HCT116 (cell line): ENCODE results near the gene ACTG2. TPM values are rescaled to one million over a fixed set of nuclear protein-coding genes. Genes with fewer than 3 reads are reported as not detected.

Source experiments
- ATAC-seq: fragments of 200-7000 bp; cut with Tn5 transposase; 2 replicates; pipeline ENCODE4 v1.9.1; 2020; ENCODE audit warnings: mild to moderate bottlenecking, moderate library complexity
- BruUV-seq: library from RNA; stranded (reverse); fragments of 400-500 nt; replicated peaks from 2 replicates; lab custom pipeline; 2021; lab: Mats Ljungman, UMichigan
- CTCF ChIA-PET: fragments of 300-600 bp; sonication (Branson Sonifier 250); formaldehyde crosslinking; loops from one replicate; lab custom pipeline; 2021; ENCODE audit warnings: antibody characterized with exemption; lab: Charles Lee
- POLR2A ChIA-PET: fragments of 300-600, 350-600 bp; sonication (Branson Sonifier 250); formaldehyde crosslinking; loops from one replicate; lab custom pipeline; 2021; ENCODE audit warnings: antibody characterized with exemption; lab: Charles Lee
- RAD21 ChIA-PET, 2 experiments: fragments of 300-600 bp; sonication (Branson Sonifier 250); formaldehyde crosslinking; loops; one replicate each; lab custom pipeline; 2023; ENCODE audit warnings: low total read pairs in 2 of 2; ENCODE audit not compliant: uncharacterized antibody in 2 of 2, unreplicated experiment in 2 of 2, low non-redundant PET in 1 of 2; lab: Charles Lee
- DNase-seq: peaks from one replicate; pipeline ENCODE4 v3.0.0-alpha.2; 2010; ENCODE audit warnings: low read depth, low spot score
- H2AFZ ChIP-seq: fragments of 200-600 bp; shearing (Covaris generic), sonication (generic); 2 replicates; pipeline ENCODE4 v1.6.1; 2017; ENCODE audit warnings: low read depth, mixed run types, mixed read lengths, antibody characterized with exemption, low read length; ENCODE audit not compliant: poor library complexity, severe bottlenecking
- H3K27ac ChIP-seq: 2 replicates; pipeline ENCODE4 v1.5.1; 2012; ENCODE audit warnings: low read depth, low read length
- H3K27me3 ChIP-seq: fragments of 200-600 bp; sonication (generic); 2 replicates; pipeline ENCODE4 v1.6.1; 2016; ENCODE audit warnings: mixed run types, low read length, mixed read lengths; ENCODE audit not compliant: insufficient read depth
- H3K36me3 ChIP-seq, 2 experiments: fragments of 200-500 bp in 1 of 2; fragments of 200-600 bp in 1 of 2; sonication (Bioruptor generic) in 1 of 2; sonication (generic) in 1 of 2; 2 replicates each; pipeline versions ENCODE4 v1.5.1 to v1.6.1; 2014 to 2016; ENCODE audit warnings: low read length in 2 of 2, inconsistent platforms in 1 of 2, mixed read lengths in 1 of 2, mixed run types in 1 of 2; ENCODE audit not compliant: insufficient read depth in 2 of 2, control insufficient read depth in 1 of 2
- H3K4me1 ChIP-seq, 2 experiments: fragments of 200-600 bp in 1 of 2; sonication (generic) in 1 of 2; 2 replicates each; pipeline versions ENCODE4 v1.5.1 to v1.6.1; 2012 to 2017; ENCODE audit warnings: low read length in 2 of 2, inconsistent platforms in 1 of 2, mild to moderate bottlenecking in 1 of 2, mixed read lengths in 1 of 2, mixed run types in 1 of 2, moderate library complexity in 1 of 2; ENCODE audit not compliant: insufficient read depth in 2 of 2, control insufficient read depth in 1 of 2
- H3K4me2 ChIP-seq: fragments of 200-600 bp; sonication (generic); 2 replicates; pipeline ENCODE4 v1.6.1; 2017; ENCODE audit warnings: mixed run types, low read length, mixed read lengths
- H3K4me3 ChIP-seq, 2 experiments: fragments of 200-600 bp in 1 of 2; sonication (generic) in 1 of 2; replicated peaks in 1 of 2; 2 replicates each; pipeline ENCODE4 v1.5.1; 2011 to 2016; ENCODE audit warnings: low read length in 2 of 2, control low read depth in 1 of 2, low read depth in 1 of 2, mild to moderate bottlenecking in 1 of 2, mixed read lengths in 1 of 2, mixed run types in 1 of 2
- H3K79me2 ChIP-seq: fragments of 200-600 bp; sonication (generic); 2 replicates; pipeline ENCODE4 v1.6.1; 2017; ENCODE audit warnings: mild to moderate bottlenecking, mixed run types, low read length, moderate library complexity, mixed read lengths; ENCODE audit not compliant: insufficient read depth
- H3K9ac ChIP-seq: fragments of 200-600 bp; sonication (generic); 2 replicates; pipeline ENCODE4 v1.6.1; 2016; ENCODE audit warnings: low read length, mixed read lengths
- H3K9me2 ChIP-seq: fragments of 200-600 bp; sonication (generic), shearing (Covaris generic); 2 replicates; pipeline ENCODE4 v1.6.1; 2017; ENCODE audit warnings: mixed run types, mild to moderate bottlenecking, moderate library complexity; ENCODE audit not compliant: insufficient read depth
- H3K9me3 ChIP-seq, 2 experiments: fragments of 200-500 bp in 1 of 2; fragments of 200-600 bp in 1 of 2; sonication (Bioruptor generic) in 1 of 2; sonication (generic) in 1 of 2; 2 replicates each; pipeline ENCODE4 v1.6.1; 2014 to 2017; ENCODE audit warnings: low read length in 2 of 2, mixed read lengths in 2 of 2, inconsistent platforms in 1 of 2, low read depth in 1 of 2, mild to moderate bottlenecking in 1 of 2, mixed run types in 1 of 2, moderate library complexity in 1 of 2; ENCODE audit not compliant: control insufficient read depth in 1 of 2, insufficient read depth in 1 of 2
- H4K20me1 ChIP-seq: fragments of 200-600 bp; sonication (generic), shearing (Covaris generic); 2 replicates; pipeline ENCODE4 v1.6.1; 2017; ENCODE audit warnings: mixed run types, mild to moderate bottlenecking, moderate library complexity; ENCODE audit not compliant: insufficient read depth
- ATF3 ChIP-seq: IDR thresholded peaks from 2 replicates; pipeline ENCODE4 v1.6.1; 2012
- CEBPB ChIP-seq: IDR thresholded peaks from 2 replicates; pipeline ENCODE4 v1.6.1; 2012; ENCODE audit warnings: low read depth
- EGR1 ChIP-seq: IDR thresholded peaks from 2 replicates; pipeline ENCODE4 v1.6.1; 2012; ENCODE audit warnings: low read depth
- EZH2phosphoT487 ChIP-seq: fragments of 200-600 bp; IDR thresholded peaks from 2 replicates; pipeline ENCODE4 v1.6.1; 2018; ENCODE audit warnings: antibody characterized with exemption, borderline replicate concordance
- FOSL1 ChIP-seq: IDR thresholded peaks from 2 replicates; pipeline ENCODE4 v1.6.1; 2012; ENCODE audit warnings: low read depth
- JUND ChIP-seq: IDR thresholded peaks from 2 replicates; pipeline ENCODE4 v1.6.1; 2012
- MAX ChIP-seq: IDR thresholded peaks from 2 replicates; pipeline ENCODE4 v1.6.1; 2012
- POLR2A ChIP-seq: IDR thresholded peaks from 2 replicates; pipeline ENCODE4 v1.7.0; 2011; ENCODE audit warnings: borderline replicate concordance; ENCODE audit not compliant: insufficient read depth, insufficient read length; ENCODE audit errors: extremely low read depth
- POLR2AphosphoS5 ChIP-seq: IDR thresholded peaks from 2 replicates; pipeline ENCODE4 v1.6.1; 2011; ENCODE audit warnings: mild to moderate bottlenecking, low read depth, low read length, moderate library complexity
- REST ChIP-seq: IDR thresholded peaks from 2 replicates; pipeline ENCODE4 v1.6.1; 2012; ENCODE audit warnings: low read depth
- SIN3A ChIP-seq: IDR thresholded peaks from 2 replicates; pipeline ENCODE4 v1.6.1; 2012; ENCODE audit warnings: low read depth
- TCF7L2 ChIP-seq: IDR thresholded peaks from 2 replicates; pipeline ENCODE4 v1.7.0; 2011; ENCODE audit warnings: borderline replicate concordance, inconsistent platforms; ENCODE audit not compliant: insufficient read depth, insufficient read length; ENCODE audit errors: extremely low read depth
- ZFX ChIP-seq: fragments of 450-650 bp; IDR thresholded peaks from 2 replicates; pipeline ENCODE4 v1.6.1; 2017
- intact Hi-C: fragments of 100-400 bp; cut with micrococcal nuclease; formaldehyde crosslinking; loops from 2 replicates; pipeline ENCODE4 v1.10.0; 2022
- total RNA-seq: library from RNA; stranded (reverse); gene quantifications from one replicate; pipeline ENCODE4 v1.2.1, GENCODE V29; 2021; ENCODE audit not compliant: unreplicated experiment
- TF ChIP-seq, protein P1 (sequence below), 3 experiments: fragments of 200-600 bp in 1 of 3; sonication (generic) in 1 of 3; IDR thresholded peaks in 2 of 3; conservative IDR thresholded peaks in 1 of 3; 2 replicates each; pipeline ENCODE4 v1.5.1; 2012 to 2017; ENCODE audit warnings: low read depth in 2 of 3, low read length in 2 of 3, antibody characterized with exemption in 1 of 3, borderline replicate concordance in 1 of 3, control low read depth in 1 of 3, mild to moderate bottlenecking in 1 of 3, mixed read lengths in 1 of 3, mixed run types in 1 of 3, moderate library complexity in 1 of 3; ENCODE audit not compliant: insufficient read depth in 1 of 3

The ACTG2 gene
- total RNA-seq, 1 experiment from 2014 or later, result 0.89 TPM

DNA sequence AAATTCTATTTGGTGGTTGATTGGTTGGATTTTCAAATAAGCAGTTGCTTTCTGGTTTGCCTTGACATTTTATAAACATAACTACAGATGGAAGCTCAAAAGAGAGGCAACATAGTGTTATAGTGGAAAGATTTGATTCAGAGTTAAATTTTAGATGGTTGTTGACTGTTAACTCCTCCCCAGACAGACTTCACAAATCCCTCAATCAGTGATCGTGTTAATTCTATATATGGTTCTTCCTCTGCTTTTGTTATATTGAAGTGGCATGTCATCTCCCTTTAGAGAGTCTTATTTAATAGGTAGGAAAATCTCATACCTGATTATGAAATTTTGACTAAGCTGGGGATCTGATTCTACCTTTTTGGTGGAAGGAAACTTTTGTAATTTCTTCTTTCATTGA is 53.4 kb downstream of the ACTG2 start:
- ChIA-PET POLR2A (no interaction called here), RAD21 (no interaction called here), CTCF (no interaction called here)
- DNase-seq (no peak), ATAC-seq (no peak)
- Histone ChIP-seq H3K9me3 (no peaks in the 10 kb centered on the region), H3K79me2 (peaks cover 85% of the 10 kb centered on the region), H3K9ac (no peak overlapping the region), H3K4me3 (no peak overlapping the region), H2AFZ (no peak overlapping the region), H4K20me1 (0 out of 2 replicates have a peak, but pooled peaks cover 4% of the 10 kb centered on the region), H3K9me2 (no peaks in the 10 kb centered on the region), H3K4me1 (no peaks in the 10 kb centered on the region), H3K27me3 (no peaks in the 10 kb centered on the region), H3K4me2 (no peak overlapping the region), H3K27ac (no peak overlapping the region), H3K36me3 (peaks cover 37 to 38% of the 10 kb centered on the region in 2 experiments)
- intact Hi-C loops, result no loop called here
- no TSS peak for BruUV-seq
- TF ChIP-seq TCF7L2, result no peak
- no peak for TF ChIP-seq REST
- no peak for TF ChIP-seq ZFX

DNA sequence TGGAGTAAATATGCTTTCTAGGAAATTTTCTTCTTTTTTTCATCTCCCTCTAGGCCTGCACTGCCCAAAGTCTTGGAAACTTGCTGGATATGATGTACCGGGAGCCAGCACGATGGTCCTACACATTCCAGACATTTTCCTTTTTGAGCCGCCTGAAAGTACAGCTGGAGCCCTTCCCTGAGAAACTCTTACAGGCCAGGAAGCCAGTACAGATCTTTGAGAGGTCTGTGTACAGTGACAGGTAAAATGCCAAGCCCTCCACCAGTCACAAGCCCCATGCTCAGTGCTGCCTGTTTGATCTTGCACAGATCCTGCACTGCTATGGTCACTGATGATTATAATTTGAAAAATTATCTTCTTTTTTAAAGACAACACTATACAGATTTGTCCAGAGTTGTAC is 53.9 kb downstream of the ACTG2 start:
- BruUV-seq, result no TSS peak
- no peak overlapping the region for H3K4me3 ChIP-seq
- peaks cover 85% of the 10 kb centered on the region for H3K79me2 ChIP-seq
- H3K4me2 ChIP-seq, result no peak overlapping the region
- H3K4me1 ChIP-seq, result no peaks in the 10 kb centered on the region
- H2AFZ ChIP-seq, result no peak overlapping the region
- no peaks in the 10 kb centered on the region for H3K27me3 ChIP-seq
- H3K27ac ChIP-seq, result no peak overlapping the region
- intact Hi-C loops, result no loop called here
- ATAC-seq (no peak), DNase-seq (no peak)
- ChIA-PET POLR2A (no interaction called here), CTCF (no interaction called here), RAD21 (no interaction called here)
- H4K20me1 ChIP-seq, result 0 out of 2 replicates have a peak, but pooled peaks cover 4% of the 10 kb centered on the region
- no peaks in the 10 kb centered on the region for H3K9me2 ChIP-seq
- H3K9me3 ChIP-seq, result no peaks in the 10 kb centered on the region
- H3K36me3 ChIP-seq, result peaks cover 38 to 42% of the 10 kb centered on the region in 2 experiments
- no peak overlapping the region for H3K9ac ChIP-seq
- TF ChIP-seq EZH2phosphoT487 (no peak), CEBPB (no peak), FOSL1 (no peak), EGR1 (no peak), ZFX (no peak), SIN3A (no peak), JUND (no peak), ATF3 (no peak), POLR2AphosphoS5 (no peak), POLR2A (no peak), MAX (no peak), TCF7L2 (no peak)
- TF ChIP-seq, protein P1, sequence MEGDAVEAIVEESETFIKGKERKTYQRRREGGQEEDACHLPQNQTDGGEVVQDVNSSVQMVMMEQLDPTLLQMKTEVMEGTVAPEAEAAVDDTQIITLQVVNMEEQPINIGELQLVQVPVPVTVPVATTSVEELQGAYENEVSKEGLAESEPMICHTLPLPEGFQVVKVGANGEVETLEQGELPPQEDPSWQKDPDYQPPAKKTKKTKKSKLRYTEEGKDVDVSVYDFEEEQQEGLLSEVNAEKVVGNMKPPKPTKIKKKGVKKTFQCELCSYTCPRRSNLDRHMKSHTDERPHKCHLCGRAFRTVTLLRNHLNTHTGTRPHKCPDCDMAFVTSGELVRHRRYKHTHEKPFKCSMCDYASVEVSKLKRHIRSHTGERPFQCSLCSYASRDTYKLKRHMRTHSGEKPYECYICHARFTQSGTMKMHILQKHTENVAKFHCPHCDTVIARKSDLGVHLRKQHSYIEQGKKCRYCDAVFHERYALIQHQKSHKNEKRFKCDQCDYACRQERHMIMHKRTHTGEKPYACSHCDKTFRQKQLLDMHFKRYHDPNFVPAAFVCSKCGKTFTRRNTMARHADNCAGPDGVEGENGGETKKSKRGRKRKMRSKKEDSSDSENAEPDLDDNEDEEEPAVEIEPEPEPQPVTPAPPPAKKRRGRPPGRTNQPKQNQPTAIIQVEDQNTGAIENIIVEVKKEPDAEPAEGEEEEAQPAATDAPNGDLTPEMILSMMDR (IDR thresholded peaks at IDR 0.05 in 2 of 3, conservative IDR thresholded peaks at IDR 0.05 in 1 of 3; ENCODE audit: borderline replicate concordance in 1 of 3, insufficient read depth in 1 of 3, low read depth in 2 of 3, low read length in 2 of 3), result no peak
